Measurements from ENCODE around the gene KIAA1210.

Gene KIAA1210

DNA sequence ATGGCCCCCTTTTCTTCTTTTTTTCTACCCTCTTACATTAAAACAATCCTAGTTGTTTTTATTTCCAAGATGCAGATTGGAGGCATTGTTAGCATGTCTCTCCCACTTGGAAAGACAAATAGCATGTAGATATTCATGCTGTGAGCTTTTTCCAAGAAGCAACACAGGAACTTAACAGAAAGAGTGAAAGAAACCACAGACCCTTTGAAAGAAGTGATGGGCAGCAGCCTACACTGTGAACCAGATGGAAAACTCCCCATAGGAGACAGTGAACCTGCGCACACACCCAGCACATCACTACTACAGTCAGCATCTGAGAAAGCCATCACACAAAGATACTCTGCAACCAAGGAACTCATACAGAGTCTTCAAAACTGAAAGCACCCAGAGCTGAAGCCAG lies 37.0 kb downstream of the KIAA1210 start:
- no peak for DNase-seq (ENCODE audit: low spot score)

DNA sequence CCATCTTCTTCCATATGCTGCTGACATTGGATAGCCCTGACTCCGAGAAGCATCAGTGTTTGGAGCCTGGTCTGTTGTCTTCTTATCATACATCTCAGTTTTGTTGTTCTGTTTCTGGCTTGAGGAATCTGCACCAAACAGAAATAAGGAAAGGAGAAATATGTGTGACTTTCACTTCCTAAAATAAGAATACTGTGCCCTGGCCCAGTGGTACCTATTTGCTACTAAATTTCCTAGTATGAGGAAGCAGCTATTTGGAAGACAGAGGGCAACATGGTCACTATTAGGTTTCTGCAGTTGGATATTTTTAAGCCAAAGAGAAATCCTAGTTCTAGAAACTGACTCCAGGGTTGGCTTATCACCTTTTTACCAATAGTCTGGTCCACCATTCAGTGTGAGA lies 38.0 kb downstream of the KIAA1210 start:
- no peak for DNase-seq (ENCODE audit: low spot score)

DNA sequence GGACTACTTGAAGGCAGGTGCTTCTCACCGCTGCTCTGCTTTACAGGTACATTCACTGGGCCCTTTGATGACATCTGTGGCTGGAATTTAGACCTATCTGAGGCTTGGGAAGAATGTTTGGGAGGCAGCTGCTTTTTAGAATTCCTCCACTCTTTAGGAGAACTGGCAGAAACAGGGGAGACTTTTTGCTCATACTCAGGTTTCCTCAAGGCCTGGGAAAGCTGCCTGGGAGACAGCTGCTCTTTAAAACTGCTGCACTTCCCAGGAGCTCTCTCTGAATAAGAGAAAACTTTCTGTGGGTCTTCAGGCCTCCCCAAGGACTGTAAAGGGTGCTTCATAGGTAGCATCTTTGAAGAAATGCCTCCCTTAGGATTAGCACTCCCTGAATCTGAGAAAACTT lies 40.5 kb downstream of the KIAA1210 start:
- no peak for DNase-seq (ENCODE audit: low spot score)

DNA sequence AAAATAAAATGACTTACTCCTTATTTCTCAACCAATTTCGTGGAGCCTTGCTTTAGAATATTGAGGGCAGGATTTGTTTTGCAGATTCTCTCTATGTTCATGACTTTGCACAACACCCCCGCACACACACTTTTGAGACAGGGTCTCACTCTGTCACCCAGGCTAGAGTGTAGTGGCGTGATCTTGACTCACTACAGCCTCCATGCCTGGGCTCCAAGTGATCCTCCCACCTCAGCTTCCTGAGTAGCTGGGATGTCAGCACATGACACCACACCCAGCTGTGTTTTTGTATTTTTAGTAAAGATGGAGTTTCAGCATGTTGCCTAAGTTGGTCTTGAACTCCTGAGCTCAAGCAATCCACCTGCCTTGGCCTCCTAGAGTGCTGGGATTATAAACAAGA lies 42.8 kb downstream of the KIAA1210 start:
- no peak for DNase-seq (ENCODE audit: low spot score)

DNA sequence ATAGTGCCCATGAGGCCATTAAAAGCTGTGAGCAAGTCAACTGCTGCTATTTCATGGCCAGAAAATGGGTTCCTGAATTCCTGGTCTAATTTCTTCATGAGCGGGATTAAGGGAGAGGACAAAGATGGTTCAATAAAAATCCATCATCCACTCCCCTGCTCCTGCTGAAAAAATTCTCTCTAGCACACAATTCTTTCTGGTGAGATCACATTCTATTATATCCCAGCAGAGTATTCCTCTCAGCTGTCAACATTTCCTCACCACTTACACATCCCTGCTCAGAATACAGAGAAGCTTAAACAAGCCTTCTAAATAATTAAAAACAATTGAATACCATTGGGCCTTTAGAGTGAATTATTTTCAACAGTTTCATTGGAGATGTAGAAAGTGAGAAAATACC lies 45.3 kb downstream of the KIAA1210 start:
- DNase-seq (ENCODE audit: low spot score) = no peak

DNA sequence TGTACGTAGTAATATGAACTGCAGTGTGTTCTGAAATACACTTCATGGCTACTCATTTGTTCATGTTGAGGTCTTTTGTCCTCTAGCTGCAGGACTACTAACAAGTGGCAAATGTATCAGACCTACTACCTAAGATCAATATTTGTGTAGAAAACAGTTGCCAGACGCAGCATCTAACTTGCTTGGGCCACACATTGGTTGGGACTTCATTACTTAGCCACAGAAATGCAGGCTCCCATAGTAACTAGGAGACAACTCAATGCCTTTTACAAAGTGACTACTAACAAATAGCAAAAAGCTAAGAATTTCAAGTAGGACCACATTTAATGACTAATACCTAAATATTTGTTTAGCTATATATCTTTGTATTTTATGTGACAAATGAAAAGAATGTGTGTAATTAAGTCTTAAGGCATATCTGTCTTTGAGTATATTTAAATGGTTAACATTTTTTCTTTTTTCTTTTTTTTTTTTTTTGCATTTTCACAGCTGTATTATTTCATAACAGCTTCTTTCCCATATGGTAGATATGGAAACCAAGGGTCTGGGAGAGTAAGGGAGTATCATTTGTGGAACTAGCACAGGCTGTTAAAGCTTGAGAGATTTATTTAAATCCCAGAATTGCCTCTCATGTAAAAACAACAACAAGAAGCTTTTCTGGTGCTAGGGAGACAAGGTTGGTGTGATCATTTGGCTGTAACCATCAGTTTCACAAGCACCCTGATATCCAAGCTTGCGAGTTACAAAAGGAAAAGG lies 52.2 kb downstream of the KIAA1210 start:
- no peak for DNase-seq (ENCODE audit: low spot score)

DNA sequence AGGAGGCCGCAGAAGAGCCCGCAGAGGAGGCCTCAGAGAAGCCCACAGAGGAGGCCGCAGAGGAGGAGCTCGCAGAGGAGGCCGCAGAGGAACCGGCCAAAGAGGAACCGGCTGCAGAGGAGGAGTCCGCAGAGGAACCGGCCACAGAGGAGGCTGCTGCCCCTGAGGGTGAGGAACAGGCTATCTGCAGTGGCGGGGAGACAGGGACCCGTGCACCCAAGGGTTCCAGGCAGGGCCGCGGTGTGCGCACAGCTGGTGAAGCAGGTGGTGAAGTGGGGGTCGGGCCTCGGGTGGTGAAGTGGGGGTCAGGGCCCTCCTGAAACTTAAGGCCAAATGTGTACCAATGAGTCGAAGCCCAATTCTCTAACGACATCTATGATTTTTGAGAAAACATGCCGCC lies 53.7 kb downstream of the KIAA1210 start:
- DNase-seq (ENCODE audit: low spot score) = no peak

DNA sequence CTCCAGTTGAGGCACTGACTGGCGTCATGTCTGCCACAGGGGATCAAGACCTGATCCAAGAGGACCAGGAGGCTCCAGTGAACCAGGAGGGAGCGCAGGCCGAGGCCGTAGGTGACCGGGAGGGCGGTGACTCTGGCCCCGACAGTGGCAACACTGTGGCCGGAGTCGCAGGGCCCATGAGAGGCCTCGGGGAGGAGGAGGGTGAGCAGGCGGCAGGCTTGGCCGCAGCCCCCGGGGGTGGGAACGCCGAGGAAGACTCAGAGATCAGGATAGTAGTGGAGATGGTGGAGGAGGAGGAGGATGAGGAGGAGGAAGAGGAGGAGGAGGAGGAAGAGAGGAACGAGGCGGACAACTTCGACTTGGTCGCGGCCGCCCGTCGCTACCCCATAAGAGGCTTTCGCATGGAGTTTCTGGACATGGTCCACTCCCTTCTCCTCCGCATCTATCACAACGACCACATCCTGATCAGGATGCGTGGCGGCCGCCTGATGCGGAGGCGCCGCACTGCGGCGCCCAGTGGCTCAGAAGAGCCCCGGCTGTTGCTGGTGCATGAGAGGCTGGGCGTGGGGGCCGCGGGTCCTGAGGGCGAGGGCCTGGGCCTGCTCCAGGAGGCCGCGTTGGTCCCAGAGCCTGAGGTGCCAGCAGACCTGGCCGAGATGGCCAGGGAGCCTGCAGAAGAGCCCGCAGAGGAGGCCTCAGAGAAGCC lies 54.3 kb downstream of the KIAA1210 start:
- no peak for DNase-seq (ENCODE audit: low spot score)

DNA sequence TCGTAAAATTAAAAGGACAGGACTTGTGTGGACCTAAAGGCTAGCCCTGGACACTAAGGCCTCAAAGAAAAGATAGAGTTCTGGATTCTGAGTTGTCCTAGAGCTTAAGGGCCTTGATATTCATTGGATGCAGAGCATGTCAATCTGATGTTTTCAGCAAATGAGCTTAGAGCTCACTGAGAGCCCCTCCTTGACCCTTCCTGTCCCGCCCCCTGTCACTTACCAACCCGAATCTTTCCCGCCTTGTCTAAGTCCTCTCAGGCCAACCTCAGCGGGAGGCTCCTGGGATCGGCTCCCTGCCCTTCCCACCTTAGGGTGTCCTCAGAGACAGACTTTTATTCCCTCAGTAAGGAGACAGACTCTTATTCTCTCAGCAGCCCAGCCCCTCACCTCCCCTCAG lies 54.9 kb downstream of the KIAA1210 start, which contains the start of gene CT47C1:
Gene CT47C1, plus strand, starts transcription at position 250 of the 400 bp plus-strand sequence. CDS start 233 bp downstream, outside the sequence.
- DNase-seq (ENCODE audit: low spot score) = no peak

DNA sequence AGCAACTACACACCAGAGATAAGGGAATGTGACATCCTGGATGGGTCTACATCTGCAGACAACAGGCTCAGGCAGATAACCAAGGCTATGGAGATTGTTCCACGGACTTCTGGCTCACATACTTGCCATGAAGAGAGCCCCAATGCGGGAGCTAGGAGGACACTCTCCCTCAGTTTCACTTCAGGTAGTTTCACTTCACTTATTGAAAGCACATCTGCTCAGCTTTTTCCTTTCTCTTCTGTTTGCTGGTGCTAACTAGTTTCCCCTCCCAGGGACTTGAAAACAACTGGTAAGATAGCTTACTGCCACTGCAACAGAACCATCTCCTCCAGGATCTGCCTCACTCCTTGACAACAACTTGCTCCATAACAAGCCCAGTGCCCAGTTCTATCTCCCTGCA lies 56.2 kb downstream of the KIAA1210 start:
- DNase-seq (ENCODE audit: low spot score) = no peak

DNA sequence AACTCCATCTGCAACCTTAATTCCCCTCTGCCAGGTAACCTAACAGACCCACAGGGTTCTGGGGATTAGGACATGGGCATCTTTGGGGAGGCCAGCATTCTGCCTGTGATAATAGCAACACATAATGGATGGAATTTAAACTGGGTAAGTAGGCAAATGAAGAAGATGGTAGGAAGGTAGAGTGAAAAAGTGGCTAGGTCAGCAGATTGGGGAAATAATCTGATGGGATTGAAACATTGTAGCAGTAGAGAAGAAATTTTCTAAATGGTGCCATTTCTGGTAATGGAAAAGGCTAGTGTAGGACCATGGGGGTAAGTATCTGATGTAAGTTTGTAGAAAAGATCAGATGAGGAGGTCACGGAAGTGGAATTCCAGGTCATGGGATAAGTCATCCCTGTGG lies 57.9 kb downstream of the KIAA1210 start:
- no peak for DNase-seq (ENCODE audit: low spot score)

DNA sequence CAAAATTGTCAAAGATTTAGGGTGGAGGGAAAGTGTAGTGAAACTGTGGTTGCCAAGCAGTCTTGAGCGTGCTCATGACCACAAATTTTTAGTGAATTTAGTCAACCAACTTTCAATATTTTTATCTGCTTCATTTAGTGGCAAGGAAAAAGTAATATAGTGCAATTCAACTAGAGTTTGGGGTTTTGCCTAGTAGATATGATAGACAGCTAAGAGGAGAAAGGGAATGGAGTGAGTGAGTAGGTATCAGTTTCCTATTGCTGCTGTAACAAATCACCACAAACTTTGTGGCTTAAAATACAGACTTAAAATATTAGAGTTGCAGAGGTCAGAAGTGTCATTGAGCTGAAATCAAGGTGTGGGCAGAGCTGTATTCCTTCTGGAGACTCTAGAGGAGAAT lies 58.5 kb downstream of the KIAA1210 start:
- no peak for DNase-seq (ENCODE audit: low spot score)

DNA sequence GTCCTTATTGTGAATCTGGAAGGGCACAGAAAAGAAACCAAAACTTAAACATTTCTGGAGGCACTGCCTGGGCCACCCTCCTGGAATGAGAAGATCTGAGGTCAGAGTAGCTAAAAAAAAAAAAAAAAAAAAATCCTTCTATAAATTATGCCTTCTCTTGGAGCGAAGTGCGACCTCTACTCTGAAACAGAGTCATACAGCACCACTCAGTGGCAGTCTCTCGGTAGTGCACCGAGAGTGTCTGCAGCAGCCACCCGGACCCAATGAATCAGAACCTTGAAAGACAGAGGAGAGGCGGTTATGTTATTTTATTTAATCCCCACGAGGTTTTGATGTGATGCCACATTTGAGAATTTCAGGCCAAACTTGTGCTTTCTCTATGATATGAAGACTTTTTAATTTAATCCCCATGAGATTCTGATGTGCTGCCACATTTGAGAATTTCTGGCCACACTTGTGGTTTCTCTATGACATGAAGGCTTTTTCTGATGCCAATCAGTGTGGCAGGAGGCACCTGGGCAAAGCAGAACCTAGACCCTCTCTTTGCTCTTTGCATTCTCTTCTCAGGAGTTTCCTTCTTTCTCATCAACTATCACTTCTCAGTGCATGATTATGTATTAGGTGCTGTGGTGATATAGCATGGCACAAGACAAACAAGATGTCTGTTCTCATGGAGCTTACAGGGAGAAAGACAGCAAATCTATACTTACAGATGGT lies 60.4 kb downstream of the KIAA1210 start:
- no peak for DNase-seq (ENCODE audit: low spot score)

DNA sequence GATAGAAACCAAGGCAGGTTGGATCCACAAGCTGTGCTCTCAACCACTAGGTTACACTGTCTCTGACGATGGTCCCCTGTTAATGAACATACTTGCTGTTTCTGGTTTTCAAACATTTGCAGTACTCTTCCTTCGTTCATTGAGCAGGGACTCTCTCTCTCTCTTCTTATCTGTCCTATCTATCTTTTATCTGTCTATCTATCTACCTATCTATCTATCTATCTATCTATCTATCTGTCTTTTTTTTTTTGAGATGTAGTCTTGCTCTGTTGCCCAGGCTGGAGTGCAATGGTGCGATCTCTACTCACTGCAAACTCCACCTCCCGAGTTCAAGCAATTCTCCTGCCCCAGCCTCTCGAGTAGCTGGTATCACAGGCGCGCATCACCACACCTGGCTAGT lies 64.2 kb downstream of the KIAA1210 start:
- no peak for DNase-seq (ENCODE audit: low spot score)

DNA sequence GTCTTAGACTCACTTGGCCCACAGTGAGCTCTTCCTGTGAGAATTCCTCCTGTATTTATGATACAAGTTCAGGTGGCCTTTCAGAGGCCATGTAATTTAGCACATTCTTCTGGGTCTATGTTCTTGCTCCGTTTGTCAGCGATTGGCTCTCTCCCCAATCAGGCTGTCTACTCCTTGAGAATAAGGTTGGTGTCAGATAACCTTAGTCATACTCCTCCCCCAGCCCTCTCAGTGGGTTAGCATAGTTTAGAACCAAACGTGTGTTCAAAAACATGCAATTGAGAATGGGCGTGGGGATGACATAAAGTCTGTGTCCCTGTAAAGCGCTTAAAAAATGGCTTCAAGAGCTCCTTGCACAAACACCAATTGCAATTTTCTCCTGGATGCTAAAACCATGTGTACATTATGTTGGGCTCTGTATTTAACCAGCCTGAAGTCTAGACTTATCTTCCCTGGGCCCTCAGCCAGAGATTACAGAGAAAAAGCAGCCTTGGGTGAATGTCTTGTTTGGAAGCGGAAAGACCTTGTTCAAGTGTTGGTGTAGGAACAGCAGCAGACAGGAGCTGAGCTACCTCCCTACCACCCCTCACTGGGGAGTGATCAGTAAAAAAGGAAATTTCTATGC lies 64.8 kb downstream of the KIAA1210 start:
- no peak for DNase-seq (ENCODE audit: low spot score)

DNA sequence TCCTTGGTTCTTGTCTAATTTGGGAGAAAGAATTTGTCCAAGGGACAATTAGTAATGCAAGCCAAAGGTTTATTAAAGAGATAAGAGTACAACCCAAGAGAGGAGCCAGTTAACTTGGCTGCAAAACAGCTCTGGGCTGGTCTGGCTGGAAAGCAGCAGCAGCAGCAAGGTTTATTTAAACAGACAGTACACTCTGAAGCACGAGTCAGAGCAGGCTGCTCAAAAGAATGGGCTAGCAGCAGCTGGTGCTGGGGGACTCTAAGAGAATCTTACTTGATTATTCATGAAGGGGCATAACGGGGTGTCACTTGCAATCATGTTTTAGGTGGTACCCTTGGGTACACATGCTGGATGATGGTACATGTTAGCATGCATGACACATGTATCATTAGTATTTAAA lies 71.9 kb downstream of the KIAA1210 start:
- DNase-seq (ENCODE audit: low spot score) = no peak

DNA sequence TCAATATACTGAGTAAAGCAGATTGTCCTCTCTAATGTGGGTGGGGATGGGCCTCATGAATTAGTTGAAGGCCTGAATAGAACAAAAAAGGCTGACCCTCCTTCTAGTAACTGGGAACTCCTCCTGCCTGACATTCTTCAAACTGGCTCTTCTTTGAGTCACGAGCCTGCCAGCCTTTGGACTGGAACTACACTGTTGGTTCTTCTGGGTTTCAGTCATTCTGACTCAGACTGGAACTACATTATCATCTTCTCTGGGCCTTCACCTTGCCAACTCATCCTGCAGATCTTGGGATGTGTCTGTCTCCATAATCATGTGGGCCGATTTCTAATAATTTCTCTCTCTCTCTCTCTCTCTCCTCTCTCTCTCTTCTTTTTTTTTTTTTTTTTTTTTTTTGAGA lies 81.7 kb downstream of the KIAA1210 start:
- no peak for DNase-seq (ENCODE audit: low spot score)

DNA sequence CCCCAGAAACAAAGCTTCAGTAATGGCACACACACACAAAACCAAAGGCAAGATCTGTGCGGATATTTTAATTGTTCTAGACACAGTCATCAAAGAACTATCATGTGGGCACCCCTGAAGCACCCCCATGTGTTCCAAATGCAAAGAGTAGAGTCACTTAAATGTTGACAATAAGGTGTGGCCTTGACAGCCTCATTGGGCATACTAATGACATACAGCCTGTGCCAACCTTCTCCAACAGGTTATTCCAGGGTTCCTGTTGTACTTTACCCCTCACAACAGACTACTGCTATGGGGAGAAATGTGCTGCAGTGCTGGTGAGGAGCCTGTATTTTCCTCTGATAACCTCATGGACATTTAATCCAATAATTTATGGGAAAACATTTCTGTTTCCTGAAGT lies 84.6 kb downstream of the KIAA1210 start:
- DNase-seq (ENCODE audit: low spot score) = no peak

DNA sequence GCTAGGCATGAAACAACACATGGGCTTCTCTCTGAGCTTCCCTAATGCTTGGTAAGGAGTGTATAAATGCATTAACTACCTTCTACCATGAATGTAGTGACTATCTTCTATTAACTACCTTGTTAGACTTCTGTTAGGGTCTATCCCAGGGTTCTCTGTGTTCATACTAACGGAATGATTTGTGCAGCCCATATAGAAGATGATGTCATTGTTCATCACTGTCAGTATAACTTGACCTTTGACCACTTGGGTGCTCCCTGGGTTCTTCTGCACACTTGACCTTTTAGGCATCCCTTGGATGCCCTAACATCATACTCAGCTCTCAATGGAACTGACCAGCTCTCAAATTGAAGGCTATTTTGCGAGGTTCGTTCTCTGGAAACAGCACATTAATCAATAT lies 85.6 kb downstream of the KIAA1210 start:
- DNase-seq (ENCODE audit: low spot score) = no peak

DNA sequence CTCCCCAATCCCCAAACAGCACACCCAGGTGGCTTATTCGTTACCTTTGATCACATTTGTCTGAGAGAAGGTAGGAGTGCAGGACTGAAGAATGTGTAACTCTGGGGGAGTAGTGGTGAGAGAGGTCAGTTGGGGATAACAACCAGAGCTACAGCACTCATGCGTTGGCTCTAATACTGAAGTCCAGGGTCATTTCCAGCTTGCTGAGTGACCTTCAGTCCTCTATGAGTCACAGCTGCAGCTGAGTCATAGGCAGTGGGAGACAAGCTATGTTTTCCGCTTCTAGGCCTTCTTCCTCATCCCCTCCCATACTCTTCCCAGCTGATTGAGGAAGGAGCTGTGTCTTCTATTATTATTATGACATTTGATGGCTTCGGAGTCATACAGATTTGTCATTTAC lies 86.4 kb downstream of the KIAA1210 start:
- no peak for DNase-seq (ENCODE audit: low spot score)

DNA sequence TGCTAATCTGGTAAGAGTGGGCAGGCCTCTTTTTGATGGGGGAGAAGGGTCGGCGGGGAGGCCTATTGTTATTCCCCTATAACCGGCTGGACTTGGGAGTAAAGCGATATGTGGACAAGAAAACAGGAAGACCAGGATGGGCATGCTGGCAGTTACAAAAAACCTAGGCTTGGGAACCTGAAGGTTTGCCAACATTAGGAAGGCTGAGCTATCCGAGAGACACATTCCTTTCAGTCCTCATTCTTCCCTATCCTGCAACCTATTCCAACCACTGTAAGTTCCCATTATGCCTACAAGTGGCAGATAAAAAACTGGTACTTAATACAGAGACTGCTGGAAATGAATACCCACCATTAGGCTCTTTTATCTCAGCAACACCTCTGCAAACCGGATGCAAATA lies 87.2 kb downstream of the KIAA1210 start:
- no peak for DNase-seq (ENCODE audit: low spot score)
